HG03575 (cell line): ENCODE data around the gene RHOU.
"Not testable (repeated sequence)": the region's sequence is repeated elsewhere in the genome, so short reads cannot be mapped to it uniquely, and the experiment has no call there.

ENCODE experiments used
- ATAC-seq: cut with Tn5 transposase; IDR thresholded peaks from one replicate; pipeline ENCODE4 v1.9.1; 2021; ENCODE audit not compliant: unreplicated experiment, insufficient number of reproducible peaks, low FRiP score; ENCODE audit errors: extremely low read depth

The RHOU gene

DNA sequence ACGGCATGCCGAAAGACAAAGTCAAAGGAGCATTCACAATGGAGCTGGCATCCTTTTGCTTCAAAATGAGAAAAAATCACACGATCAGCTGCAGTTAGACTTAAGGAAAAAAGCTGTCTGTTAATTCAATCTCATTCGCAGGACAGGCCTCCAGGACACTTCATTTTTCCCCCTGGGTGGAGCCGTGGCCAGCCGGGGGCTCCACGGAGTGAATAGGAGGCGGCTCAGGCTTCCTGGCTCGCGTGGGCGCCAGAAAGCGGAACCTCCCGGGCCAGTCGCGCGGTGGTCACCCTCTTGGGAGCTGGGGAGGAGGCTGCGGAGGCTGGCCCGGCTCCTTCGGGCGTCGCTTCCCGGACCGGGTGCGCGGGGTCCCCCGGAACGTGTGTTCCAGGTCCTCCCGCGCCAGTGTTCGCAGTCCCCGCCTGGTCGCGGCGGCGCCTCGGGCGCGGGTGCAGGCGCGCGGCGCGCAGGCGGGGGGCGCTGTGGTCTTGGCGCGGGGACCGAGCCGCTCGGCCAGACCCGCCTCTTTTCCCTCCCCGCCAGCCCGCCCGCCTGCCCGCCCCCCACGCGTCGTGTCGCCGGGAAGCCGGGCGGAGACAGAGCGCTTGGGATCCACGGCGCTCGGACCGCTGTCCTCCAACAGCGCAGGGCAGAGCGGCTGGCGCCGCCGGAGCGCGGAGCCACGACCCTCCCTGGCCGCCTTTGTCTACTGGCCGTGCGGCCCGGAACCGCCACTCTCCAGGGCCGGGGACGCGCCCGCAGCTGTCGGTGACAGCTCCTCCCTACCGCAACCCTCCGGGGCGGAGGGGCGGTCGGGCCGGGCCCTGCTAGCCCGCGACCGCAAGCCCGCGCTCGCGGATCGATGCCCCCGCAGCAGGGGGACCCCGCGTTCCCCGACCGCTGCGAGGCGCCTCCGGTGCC, at the start of gene RHOU:
TSS of gene RHOU (plus strand) at position 599 of the 921 bp plus-strand sequence. CDS start at position 863, 264 bp downstream.
- ATAC-seq = no peak

DNA sequence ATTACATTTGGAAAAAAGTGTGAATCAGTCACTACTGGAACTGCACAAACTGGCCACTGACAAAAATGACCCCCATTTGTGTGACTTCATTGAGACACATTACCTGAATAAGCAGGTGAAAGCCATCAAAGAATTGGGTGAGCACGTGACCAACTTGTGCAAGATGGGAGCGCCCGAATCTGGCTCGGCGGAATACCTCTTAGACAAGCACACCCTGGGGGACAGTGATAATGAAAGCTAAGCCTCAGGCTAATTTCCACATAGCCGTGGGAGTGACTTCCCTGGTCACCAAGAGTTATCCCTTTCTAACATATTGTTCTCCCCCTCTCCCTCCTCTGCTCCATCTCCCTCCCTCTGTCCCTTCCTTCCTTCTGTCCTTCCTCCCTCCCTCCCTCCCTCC, 47.7 kb upstream of the RHOU start:
- no peak for ATAC-seq

DNA sequence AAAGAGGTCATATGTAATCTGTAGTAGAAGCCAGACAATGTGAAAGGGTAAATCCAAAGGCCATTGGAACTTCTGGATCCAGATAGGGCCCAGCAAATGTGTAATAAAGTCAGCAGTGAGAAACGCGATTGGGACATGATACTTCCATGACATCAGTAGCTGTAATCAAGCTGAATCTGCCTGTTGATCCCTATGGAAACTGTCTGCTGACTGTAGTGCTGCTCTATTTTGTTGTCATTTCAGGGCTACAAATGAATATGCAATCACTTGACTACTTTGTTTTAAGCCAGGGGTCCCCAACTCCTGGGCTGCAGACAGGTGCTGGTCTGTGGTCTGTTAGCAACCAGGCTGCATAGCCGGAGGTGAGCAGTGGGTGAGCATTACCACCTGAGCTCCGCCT, 46.0 kb upstream of the RHOU start:
- no peak for ATAC-seq

DNA sequence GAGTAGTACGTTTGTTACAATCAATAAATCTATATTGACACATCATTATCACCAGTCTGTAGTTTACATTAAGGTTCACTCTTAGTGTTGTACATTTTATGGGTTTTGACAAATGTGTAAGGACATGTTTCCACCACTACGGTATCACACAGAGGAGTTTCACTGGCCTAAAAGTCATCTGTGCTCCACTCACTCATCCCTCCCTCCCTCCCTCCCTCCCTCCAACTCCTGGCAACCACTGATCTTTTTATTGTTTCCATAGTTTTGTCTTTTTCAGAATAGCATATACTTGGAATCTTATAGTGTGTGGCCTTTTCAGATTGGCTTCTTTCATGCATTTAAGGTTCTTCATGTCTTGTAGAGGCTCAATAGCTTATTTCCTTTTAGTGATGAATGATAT, 44.1 kb upstream of the RHOU start:
- ATAC-seq = no peak

DNA sequence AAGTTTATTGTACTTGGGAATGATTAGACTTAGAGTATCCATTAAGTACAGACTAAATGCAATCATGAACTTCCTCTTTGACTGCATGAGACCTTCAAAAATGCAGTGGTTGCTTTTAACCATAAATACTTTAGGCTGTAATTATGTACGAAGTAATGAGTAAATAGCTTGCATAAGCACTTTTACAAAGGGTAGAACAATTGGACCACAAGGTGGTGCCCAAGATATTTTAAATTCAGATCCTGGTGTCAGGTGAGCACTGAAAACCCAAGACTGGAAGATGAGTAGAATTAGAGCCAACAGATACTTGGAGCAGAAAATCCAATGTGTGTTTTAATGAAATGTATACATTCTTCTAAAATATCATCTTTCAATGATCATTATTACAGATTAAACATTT, 43.4 kb upstream of the RHOU start:
- no peak for ATAC-seq

DNA sequence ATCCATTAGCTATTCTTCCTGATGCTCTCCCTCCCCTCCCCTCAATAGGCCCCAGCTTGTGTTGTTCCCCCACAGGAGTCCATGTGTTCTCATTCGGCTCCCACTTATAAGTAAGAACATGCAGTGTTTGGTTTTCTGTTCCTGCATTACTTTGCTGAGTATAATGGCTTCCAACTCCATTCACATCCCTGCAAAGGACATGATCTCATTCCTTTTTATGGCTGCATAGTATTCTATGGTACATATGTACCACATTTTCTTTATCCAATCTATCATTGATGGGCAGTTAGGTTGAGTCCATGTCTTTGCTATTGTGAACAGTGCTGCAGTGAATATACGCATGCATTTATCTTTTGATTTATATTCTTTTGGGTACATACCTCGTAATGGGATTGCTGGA, 40.8 kb upstream of the RHOU start:
- ATAC-seq = not testable (repeated sequence)

DNA sequence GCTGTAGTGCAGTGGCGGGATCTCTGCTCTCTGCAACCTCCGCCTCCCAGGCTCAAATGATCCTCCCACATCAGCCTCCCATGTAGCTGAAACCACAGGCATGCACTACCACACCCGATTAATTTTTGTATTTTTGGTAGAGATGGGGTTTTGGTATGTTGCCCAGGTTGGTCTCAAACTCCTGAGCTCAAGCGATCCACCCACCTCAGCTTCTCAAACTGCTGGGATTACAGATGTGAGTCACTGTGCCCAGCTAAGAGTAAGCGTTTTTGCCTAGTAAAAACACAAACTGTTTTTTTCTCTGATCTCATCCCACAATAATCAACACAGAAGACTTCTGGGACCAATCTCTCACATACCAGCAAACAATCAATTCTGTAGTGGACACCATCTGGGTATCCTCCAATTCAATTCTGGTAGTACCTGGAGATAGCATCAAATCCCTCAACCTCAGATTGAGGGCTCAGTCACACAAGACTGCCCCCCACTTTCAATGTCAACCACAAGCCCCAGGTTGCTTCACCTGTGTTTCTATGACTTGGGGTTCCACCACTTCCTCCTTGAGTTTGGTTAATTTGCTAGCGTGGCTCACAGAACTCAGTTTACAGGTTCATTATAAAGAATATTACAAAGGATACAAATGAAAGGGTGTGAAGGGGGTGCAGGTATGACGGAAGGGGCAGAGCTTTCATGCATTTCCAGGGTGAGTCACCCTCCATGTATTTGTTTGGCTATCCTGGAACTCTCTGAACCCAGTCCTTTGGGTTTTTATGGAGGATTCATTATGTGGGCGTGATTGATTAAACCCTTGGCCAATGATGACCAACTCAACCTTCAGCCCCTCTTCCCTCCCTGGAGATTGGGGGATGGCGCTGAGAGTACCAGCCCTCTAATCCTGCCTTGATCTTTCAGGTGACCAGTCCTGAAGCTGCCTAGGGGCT, 40.0 kb upstream of the RHOU start:
- no peak for ATAC-seq

DNA sequence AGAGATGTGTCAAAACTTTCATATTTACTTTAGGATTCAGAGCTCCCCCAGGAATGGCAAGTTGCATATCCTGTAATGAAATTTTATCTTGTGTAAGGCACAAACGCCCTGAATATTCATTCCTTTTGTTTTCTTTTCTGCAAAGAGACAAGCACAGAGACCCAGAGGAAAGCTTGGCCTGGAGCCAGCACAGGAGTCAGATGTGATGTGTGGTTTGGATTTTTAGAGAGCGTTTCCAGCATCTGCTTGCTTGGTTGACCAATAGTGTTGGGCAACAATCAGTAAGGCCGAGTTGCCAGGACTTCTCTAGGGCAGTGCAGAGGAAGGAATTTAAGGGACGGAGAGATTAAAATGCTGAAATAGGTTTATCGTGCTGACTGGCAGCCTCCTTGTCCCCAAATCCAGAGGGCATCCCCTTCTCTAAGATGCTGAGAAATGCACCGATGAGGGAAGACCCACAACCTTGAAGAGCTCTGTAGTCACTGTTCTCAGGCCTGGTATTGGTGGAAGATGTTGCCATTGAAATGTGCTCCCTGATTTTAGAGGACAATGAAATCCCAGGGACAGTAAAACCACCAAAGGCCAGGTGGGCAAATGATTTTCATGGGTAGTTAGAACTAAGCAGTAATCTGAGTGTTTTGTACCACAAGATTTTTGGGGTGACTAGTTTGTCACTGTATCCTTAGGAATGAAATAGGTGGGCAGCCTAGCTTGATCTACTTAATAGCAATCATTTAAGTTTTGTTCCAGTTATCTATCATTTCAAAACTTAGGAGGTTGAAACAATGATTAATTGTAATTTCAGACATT, 37.9 kb upstream of the RHOU start:
- ATAC-seq = no peak

DNA sequence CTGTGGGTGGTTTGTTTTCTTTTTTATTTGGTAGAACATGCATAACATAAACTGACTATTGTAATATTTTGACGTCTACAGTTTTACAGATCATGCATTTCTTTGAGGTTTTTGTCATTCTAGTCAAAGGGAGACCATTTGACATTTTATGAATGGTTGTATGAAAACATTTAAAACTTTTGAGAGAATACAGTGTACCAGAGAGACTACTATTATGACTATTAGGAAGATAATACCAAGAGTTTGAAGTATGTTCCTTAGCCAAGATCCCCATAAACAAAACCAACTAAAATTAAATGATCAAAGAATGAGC, 37.3 kb upstream of the RHOU start:
- ATAC-seq = no peak

DNA sequence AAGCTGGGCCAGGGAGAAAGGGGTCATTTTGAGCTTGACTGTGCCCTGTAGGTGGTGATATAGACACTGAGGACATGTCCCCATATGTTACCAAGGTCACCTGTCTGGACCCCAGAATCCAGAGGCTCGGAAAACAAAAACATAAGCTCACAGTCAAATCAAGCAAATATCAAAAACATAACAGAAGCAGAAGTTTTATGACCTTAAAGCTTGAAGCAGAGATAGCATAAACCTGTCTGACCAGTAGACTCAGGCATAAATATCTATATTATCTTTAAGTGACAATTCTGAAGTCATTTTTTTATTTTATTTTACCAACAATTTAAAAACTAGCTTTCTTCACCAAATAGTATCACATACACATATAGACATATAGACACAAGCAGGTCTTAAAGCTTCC, 32.8 kb upstream of the RHOU start:
- no peak for ATAC-seq

DNA sequence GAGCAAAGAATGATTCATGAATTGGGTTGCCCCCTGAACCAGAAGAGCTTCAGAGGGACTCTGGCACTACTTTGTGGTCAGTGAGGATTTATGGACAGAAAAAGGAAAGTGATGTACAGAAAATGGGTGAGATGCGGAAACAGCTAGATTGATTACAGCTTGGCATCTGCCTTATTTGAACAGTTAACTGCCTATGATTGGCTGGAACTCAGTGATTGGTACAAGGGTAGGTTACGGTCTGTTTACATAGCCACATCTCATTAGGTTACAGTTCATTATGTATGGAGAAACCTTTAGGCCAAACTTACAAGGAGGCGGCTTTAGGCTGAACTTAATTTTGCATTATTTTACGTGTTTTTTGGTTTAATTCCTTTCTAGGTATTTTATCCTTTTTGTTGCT, 29.0 kb upstream of the RHOU start:
- no peak for ATAC-seq

DNA sequence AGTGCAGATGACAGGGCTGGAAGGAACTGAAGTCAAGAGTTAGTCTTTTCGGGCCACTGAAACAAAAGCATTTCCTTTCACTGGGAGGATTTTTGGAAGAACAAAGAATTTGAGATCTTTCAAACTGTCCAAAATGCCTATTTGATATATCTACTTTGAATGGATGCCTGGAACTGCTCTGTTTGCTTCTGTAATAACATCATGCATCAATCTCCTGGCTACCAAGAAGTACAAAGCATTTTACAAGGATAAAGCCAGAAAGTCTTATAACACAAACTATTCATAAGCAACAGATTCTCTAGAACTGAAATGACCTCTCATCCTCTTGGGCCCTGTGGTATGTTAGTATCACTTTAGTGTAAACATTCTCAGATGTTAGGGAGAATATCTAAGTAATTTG, 18.2 kb upstream of the RHOU start:
- no peak for ATAC-seq

DNA sequence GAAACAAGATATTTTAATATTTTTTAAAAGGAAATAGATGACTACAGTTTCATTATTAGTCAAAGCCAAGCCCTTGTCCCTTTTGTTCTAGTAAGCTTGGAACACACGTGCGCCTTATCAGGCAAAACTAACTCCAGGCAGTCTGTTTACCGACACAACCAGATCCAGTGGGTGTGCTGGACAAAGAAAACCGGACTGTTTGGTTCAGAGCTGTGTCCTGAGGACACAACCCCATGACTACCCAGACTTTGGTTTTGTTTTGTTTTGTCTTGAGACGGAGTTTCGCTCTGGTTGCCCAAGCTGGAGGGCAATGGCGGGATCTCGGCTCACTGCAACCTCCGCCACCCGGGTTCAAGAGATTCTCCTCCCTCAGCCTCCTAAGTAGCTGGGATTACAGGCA, 13.9 kb upstream of the RHOU start:
- ATAC-seq = no peak

DNA sequence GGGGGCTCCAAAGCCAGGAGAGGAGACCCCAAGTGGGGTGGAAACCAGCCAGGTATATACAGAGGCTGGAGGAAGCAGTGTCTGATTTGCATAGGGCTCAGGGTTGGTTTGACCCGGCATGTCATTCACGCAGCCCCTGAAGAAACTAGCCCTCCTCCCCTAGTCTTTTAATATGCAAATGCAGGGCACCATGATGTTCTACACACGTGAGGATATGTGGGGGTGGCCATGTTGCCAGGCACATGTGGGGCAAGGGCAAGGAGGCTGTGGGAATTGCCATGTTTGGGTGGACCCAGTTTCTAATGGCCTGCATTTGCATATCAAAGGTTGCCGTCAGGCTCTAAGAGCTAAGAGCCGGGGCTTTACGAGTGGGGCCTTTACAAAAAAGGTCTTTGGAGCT, 12.0 kb upstream of the RHOU start:
- no peak for ATAC-seq

DNA sequence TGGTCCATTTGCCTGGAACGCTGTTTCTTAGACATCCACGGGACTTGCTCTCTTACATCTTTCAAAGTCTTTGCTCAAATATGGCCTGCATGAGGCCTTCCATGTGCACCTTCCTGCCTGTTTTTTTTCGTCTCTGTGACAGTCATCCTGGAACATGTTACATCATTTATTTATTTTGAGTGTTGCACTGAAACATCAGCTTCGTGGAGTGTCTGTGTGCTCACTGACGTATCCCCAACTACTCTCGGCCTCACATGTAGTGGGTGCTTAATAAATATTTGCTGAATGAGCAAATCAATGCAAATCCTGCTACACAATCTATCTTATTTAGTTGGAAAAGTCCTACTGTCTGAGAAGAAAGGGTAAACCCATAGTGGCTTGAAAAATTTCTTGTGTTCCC, 11.4 kb upstream of the RHOU start:
- no peak for ATAC-seq

DNA sequence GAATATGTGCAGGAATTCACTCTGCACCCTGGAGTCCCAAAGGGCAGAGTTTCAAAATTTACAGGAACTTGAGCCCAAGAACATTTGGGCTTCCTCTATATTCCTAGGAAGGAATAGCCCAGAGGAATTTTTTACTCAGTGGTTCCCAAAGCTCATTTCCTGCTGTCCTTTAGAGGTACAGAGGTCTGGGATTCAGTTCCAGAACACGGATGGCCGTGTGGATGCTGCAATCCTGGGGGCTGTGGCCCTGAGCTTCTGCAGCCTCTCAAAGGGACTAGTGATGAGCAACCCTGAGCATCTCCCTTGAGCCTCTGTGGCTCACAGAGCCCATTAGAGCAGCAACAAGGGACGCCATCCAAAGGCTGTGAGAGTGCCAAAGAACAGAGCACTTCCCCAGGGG, 10.1 kb upstream of the RHOU start:
- no peak for ATAC-seq

DNA sequence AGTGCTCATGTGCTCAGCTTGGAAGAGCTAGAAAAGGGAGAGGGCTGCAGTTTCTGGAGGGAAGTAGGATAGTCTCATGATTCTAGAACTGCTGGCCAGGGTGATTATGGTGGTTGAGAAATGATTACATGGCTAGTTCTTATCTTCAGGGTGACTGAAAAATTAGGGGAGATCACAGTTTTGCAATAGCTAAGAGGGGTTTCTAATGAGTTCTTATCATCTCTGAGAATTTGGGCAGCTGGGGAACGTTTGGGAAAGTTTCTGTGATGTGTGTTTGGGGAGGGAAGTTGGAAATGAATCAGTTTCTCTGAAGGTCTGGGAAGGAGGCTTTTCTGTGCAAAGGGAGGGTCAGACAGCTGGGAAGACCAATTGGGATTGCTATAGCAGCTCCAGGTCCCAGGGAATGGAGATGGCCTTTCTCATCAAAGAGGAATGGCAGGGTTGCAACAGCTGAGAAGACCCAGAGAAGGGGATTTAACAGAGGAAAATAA, 7.6 kb upstream of the RHOU start:
- ATAC-seq = no peak

DNA sequence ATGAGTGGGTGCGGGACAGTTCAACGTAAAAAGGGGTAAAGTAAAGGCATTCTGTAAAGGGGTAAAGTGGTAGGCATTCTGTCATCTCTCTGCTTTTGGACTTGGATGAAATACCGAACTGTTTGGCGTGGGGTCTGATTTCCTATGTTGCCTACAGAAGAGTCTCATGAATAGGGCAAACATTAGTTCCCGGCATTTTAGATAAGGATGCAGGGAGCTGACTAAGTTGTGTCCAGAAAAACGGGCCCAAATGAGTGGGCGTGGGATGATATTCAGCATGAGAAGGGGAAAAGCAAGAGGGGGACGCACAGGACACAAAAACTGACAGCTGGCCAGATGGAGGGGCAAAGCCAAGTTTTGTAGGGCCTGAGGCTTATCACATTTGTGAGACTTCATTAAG, 2.9 kb upstream of the RHOU start:
- ATAC-seq = no peak

DNA sequence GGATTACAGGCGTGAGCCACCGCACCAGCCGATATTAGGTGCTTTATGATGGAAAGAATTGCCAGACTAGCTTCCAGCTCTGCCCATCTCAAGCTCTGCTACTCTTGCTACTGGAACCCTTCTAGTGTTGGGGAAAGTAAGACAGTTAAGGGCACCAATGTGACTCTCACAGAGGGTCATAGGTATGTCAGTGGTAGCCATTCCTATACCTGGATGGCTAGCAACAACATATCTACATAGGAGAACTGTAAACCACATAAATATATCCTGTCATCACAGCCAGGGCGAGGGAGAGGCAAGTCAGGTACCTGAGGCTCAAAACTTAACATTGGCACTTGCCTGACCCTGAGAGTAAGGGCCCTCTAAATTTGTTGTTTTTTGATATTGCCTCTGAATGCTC, 1.7 kb upstream of the RHOU start:
- ATAC-seq = no peak
